ENCODE data around the gene HNRNPUL2.

DNA sequence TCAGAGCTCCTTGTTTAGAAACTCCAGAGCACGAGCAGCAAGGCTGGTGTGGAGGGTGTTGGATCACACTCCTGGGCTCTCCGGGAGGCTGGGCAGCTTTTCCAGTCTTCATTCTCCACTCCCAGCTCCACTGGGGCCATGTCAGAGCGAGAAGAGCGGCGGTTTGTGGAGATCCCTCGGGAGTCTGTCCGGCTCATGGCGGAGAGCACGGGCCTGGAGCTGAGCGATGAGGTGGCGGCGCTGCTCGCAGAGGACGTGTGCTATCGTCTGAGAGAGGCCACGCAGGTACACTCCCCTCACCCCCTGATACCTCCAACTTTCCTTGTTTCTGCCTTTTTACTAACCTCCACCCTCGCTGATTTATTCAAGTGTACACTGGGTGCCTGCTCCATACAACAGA lies 48.4 kb upstream of the HNRNPUL2 start:
- TF ChIP-seq POLR2A (IDR thresholded peaks at IDR 0.05) (no peak), CTCF (IDR thresholded peaks at IDR 0.05) (no peak)
